Vagina (tissue), 2 donors: ENCODE results near the gene SCAF1. TPM values are rescaled to one million over a fixed set of nuclear protein-coding genes. Genes with fewer than 3 reads are reported as not detected.

Source experiments
- DNase-seq, 2 donors: peaks; one replicate each; pipeline ENCODE4 v3.0.0-alpha.2; 2017; ENCODE audit errors: extremely low spot score in 2 of 2
- H3K27ac ChIP-seq: fragments of 200-600 bp; sonication (generic); one replicate; pipeline ENCODE4 v1.5.1; 2019
- H3K27me3 ChIP-seq: fragments of 200-600 bp; sonication (generic); one replicate; pipeline ENCODE4 v1.5.1; 2019
- H3K36me3 ChIP-seq, 2 donors: fragments of 200-600 bp; sonication (generic); one replicate each; pipeline ENCODE4 v1.5.1; 2017 to 2019
- H3K4me1 ChIP-seq: fragments of 200-600 bp; sonication (generic); one replicate; pipeline ENCODE4 v1.5.1; 2019
- H3K4me3 ChIP-seq, 2 donors: fragments of 200-600 bp; sonication (generic); 1 replicate in 1 of 2; 2 replicates in 1 of 2; pipeline ENCODE4 v1.5.1; 2016 to 2019
- H3K9me3 ChIP-seq: fragments of 200-600 bp; sonication (generic); one replicate; pipeline ENCODE4 v1.5.1; 2019
- POLR2A ChIP-seq, 2 donors: fragments of 450-650 bp; IDR thresholded peaks; one replicate each; pipeline ENCODE4 v1.6.1; 2017; ENCODE audit warnings: antibody characterized with exemption in 2 of 2, mild to moderate bottlenecking in 2 of 2, moderate library complexity in 2 of 2
- POLR2AphosphoS5 ChIP-seq, 2 donors: sonication (generic); formaldehyde crosslinking; IDR thresholded peaks; one replicate each; pipeline ENCODE4 v1.9.0; 2017; ENCODE audit warnings: antibody characterized with exemption in 2 of 2, mild to moderate bottlenecking in 2 of 2, low read depth in 1 of 2; ENCODE audit not compliant: insufficient read depth in 1 of 2
- intact Hi-C: fragments of 100-400 bp; cut with DNase I; formaldehyde crosslinking; loops from one replicate; pipeline ENCODE4 v1.15.1; 2023
- total RNA-seq: library from RNA; depleted of rRNA; stranded (reverse); fragments of >200 nt; gene quantifications from one replicate; pipeline ENCODE4 v1.2.3, GENCODE V29; 2016
- TF ChIP-seq, protein P1 (sequence below), 3 experiments: fragments of 450-650 bp in 2 of 3; fragments of 200-600 bp in 1 of 3; sonication (generic) in 1 of 3; IDR thresholded peaks; one replicate each; pipeline ENCODE4 v1.5.1; 2017 to 2019; ENCODE audit warnings: antibody characterized with exemption in 3 of 3, mild to moderate bottlenecking in 2 of 3, moderate library complexity in 2 of 3

The SCAF1 gene
- total RNA-seq, 1 donor from 2014 or later, result 20.4 TPM

DNA sequence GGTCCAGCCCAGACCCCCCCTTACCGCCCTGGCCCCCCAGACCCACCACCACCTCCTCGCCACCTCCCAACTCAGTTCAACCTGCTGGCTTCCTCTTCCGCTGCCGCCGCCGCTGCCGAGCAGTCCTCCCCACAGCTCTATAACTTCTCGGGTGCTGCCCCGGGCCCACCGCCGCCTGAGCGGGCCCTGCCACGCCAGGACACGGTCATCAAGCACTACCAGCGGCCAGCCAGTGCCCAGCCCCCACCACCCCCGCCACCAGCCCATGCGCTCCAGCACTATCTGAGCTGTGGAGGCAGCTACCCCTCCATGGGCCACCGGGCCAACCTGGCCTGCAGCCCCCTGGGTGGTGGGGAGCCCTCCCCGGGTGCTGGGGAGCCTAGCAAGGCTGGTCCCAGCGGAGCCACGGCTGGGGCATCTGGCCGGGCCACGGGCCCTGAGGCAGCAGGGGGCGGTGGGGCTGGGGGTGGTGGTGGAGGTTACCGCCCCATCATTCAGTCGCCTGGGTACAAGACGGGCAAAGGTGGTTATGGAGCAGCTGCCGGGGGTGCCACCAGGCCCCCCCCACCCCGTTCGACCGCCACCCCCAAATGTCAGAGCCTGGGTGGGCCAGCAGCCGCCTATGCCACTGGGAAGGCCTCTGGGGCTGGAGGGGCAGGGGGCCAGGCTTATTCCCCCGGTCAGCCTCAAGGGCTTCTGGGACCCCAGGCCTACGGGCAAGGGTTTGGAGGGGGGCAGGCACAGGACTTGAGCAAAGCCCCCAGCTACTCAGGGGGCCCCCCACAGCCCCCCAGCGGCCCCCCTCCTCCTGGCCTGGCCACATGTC lies 46.8 kb upstream of the SCAF1 start:
- H3K9me3 ChIP-seq, result no peaks in the 10 kb centered on the region
- no peak for DNase-seq
- peaks cover 18% of the 10 kb centered on the region for H3K4me1 ChIP-seq
- H3K36me3 ChIP-seq, result peaks cover 0 to 35% of the 10 kb centered on the region in 2 donors
- no peak for TF ChIP-seq POLR2AphosphoS5 (IDR thresholded peaks at IDR 0.05; ENCODE audit: insufficient read depth in 1 of 2, low read depth in 1 of 2)
- TF ChIP-seq, protein P1, sequence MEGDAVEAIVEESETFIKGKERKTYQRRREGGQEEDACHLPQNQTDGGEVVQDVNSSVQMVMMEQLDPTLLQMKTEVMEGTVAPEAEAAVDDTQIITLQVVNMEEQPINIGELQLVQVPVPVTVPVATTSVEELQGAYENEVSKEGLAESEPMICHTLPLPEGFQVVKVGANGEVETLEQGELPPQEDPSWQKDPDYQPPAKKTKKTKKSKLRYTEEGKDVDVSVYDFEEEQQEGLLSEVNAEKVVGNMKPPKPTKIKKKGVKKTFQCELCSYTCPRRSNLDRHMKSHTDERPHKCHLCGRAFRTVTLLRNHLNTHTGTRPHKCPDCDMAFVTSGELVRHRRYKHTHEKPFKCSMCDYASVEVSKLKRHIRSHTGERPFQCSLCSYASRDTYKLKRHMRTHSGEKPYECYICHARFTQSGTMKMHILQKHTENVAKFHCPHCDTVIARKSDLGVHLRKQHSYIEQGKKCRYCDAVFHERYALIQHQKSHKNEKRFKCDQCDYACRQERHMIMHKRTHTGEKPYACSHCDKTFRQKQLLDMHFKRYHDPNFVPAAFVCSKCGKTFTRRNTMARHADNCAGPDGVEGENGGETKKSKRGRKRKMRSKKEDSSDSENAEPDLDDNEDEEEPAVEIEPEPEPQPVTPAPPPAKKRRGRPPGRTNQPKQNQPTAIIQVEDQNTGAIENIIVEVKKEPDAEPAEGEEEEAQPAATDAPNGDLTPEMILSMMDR (IDR thresholded peaks at IDR 0.05), result no peak
- TF ChIP-seq POLR2A (IDR thresholded peaks at IDR 0.05), result no peak
- no peak overlapping the region for H3K4me3 ChIP-seq
- H3K27ac ChIP-seq, result no peak overlapping the region
- no peaks in the 10 kb centered on the region for H3K27me3 ChIP-seq
- intact Hi-C loops, result no loop called here

DNA sequence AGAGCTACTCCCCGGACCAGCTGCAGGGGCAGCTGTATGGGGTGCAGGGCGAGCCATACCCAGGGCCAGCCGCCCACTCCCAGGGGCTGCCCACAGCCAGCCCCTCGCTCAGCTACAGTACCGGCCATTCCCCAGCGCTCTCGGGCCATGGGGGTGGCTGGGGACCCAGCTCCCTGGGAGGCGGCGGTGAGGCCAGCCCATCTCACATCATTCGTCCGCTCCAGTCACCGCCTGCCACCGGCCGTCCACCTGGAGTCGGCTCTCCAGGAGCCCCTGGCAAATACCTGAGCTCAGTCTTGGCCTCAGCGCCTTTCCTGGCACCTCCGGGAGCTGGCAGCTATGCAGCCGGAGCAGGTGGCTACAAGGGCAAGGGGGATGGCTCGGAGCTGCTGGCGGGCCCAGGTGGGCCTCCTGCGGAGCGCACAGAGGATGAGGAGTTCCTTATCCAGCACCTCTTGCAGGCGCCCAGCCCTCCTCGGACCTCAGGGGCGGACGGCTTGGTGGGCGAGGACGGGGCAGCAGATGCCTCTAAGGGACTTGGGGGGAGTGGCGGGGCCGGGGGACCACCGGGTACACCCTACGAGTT lies 46.1 kb upstream of the SCAF1 start:
- no peaks in the 10 kb centered on the region for H3K9me3 ChIP-seq
- no peak for DNase-seq
- no peaks in the 10 kb centered on the region for H3K27me3 ChIP-seq
- intact Hi-C loops, result no loop called here
- H3K27ac ChIP-seq, result no peak overlapping the region
- TF ChIP-seq POLR2AphosphoS5 (IDR thresholded peaks at IDR 0.05; ENCODE audit: insufficient read depth in 1 of 2, low read depth in 1 of 2) (no peak), POLR2A (IDR thresholded peaks at IDR 0.05) (no peak)
- TF ChIP-seq, protein P1 (IDR thresholded peaks at IDR 0.05), result no peak
- peaks cover 0 to 41% of the 10 kb centered on the region in 2 donors for H3K36me3 ChIP-seq
- no peak overlapping the region for H3K4me3 ChIP-seq
- H3K4me1 ChIP-seq, result peaks cover 18% of the 10 kb centered on the region

DNA sequence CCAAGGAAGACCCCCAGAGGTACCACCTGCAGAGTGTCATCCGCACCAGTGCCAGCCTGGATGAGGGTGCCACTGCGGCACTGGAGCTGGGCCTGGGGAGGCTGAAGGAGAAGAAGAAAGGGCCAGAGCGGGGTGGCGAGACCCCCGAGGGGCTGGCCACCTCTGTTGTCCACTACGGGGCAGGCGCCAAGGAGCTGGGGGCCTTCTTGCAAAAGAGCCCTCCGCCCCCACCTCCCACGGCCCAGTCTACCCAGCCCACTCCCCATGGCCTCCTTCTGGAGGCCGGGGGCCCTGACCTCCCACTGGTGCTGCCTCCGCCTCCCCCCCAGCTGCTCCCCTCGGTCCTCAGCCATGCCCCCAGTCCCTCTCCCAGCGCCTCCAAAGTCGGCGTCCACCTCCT lies 45.6 kb upstream of the SCAF1 start:
- Histone ChIP-seq H3K4me1 (peaks cover 18% of the 10 kb centered on the region), H3K4me3 (no peak overlapping the region), H3K9me3 (no peaks in the 10 kb centered on the region), H3K27me3 (no peaks in the 10 kb centered on the region), H3K36me3 (peaks cover 0 to 46% of the 10 kb centered on the region in 2 donors), H3K27ac (no peak overlapping the region)
- no peak for TF ChIP-seq POLR2A (IDR thresholded peaks at IDR 0.05)
- TF ChIP-seq, protein P1 (IDR thresholded peaks at IDR 0.05), result no peak
- no peak for TF ChIP-seq POLR2AphosphoS5 (IDR thresholded peaks at IDR 0.05; ENCODE audit: insufficient read depth in 1 of 2, low read depth in 1 of 2)
- intact Hi-C loops, result no loop called here
- no peak for DNase-seq

DNA sequence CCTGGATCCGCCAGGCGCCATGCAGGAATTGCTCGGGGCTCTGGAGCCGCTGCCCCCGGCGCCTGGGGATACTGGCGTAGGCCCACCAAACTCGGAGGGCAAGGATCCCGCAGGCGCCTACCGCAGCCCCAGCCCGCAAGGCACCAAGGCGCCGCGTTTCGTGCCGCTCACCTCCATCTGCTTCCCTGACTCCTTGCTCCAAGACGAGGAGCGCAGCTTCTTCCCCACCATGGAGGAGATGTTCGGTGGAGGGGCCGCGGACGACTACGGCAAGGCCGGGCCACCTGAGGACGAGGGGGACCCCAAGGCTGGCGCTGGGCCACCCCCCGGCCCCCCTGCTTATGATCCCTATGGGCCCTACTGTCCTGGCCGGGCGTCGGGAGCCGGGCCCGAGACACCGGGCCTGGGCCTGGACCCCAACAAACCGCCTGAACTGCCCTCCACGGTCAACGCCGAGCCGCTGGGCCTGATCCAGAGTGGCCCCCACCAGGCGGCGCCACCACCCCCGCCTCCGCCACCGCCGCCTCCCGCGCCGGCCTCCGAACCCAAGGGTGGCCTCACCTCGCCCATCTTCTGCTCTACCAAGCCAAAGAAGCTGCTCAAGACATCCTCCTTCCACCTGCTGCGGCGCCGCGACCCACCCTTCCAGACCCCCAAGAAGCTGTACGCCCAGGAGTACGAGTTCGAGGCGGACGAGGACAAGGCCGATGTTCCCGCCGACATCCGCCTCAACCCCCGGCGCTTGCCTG lies 44.9 kb upstream of the SCAF1 start:
- Histone ChIP-seq H3K4me1 (peaks cover 16% of the 10 kb centered on the region), H3K9me3 (no peaks in the 10 kb centered on the region), H3K27ac (no peak overlapping the region), H3K4me3 (no peak overlapping the region), H3K27me3 (no peaks in the 10 kb centered on the region), H3K36me3 (peaks cover 0 to 53% of the 10 kb centered on the region in 2 donors)
- DNase-seq, result no peak
- TF ChIP-seq, protein P1 (IDR thresholded peaks at IDR 0.05), result no peak
- TF ChIP-seq POLR2A (IDR thresholded peaks at IDR 0.05) (no peak), POLR2AphosphoS5 (IDR thresholded peaks at IDR 0.05; ENCODE audit: insufficient read depth in 1 of 2, low read depth in 1 of 2) (no peak)
- intact Hi-C loops, result no loop called here
